Measurements from ENCODE around the gene SLC6A17. TPM values are rescaled to one million over a fixed set of nuclear protein-coding genes. Genes with fewer than 3 reads are reported as not detected.

SLC6A17 gene
- total and polyA plus RNA-seq, 2 experiments from 2014 or later: 0.45 to 0.76 TPM

- Histone ChIP-seq H3K9ac (no peak overlapping the region), H3K27ac (no peak overlapping the region), H3K4me1 (ENCODE audit: insufficient read depth) (no peaks in the 10 kb centered on the region), H3F3A (ENCODE audit: insufficient read depth) (no peaks in the 10 kb centered on the region), H3K9me2 (ENCODE audit: insufficient read depth) (no peaks in the 10 kb centered on the region), H3K4me2 (ENCODE audit: unreplicated experiment) (no peak overlapping the region), H2AFZ (no peak overlapping the region), H3K9me3 (ENCODE audit: low read depth) (no peaks in the 10 kb centered on the region), H3K4me3 (no peak overlapping the region), H3K79me2 (ENCODE audit: insufficient read depth) (no peaks in the 10 kb centered on the region), H4K20me1 (ENCODE audit: insufficient read depth) (no peaks in the 10 kb centered on the region), H3K36me3 (ENCODE audit: low read depth) (no peaks in the 10 kb centered on the region), H3K27me3 (replicated peaks; ENCODE audit: insufficient read depth) (no peaks in the 10 kb centered on the region)
- no peak for TF ChIP-seq EZH2 (IDR thresholded peaks at IDR 0.05; ENCODE audit: insufficient read depth, poor library complexity, severe bottlenecking)
- no peak for TF ChIP-seq EZH2phosphoT487 (IDR thresholded peaks at IDR 0.05; ENCODE audit: insufficient read depth, low read depth)
- in situ Hi-C loops (cut with MboI): no loop called here
- no peak for DNase-seq
- WGBS, 2 experiments (ENCODE audit: low coverage in 1 of 2, low lambda C conversion rate in 2 of 2, missing lambda C conversion rate in 2 of 2): 16 to 20% methylated on average over 2 of the region's 2 CpGs
Measured at GRCh38 chr1:110159168-110159567, 8.9 kb downstream of the SLC6A17 start.

- Histone ChIP-seq H3F3A (ENCODE audit: insufficient read depth) (no peaks in the 10 kb centered on the region), H3K27ac (no peak overlapping the region), H3K9me3 (ENCODE audit: low read depth) (no peaks in the 10 kb centered on the region), H3K4me2 (ENCODE audit: unreplicated experiment) (no peak overlapping the region), H3K4me1 (ENCODE audit: insufficient read depth) (no peaks in the 10 kb centered on the region), H3K9me2 (ENCODE audit: insufficient read depth) (no peaks in the 10 kb centered on the region), H3K9ac (no peak overlapping the region), H3K79me2 (ENCODE audit: insufficient read depth) (no peaks in the 10 kb centered on the region), H3K27me3 (replicated peaks; ENCODE audit: insufficient read depth) (no peaks in the 10 kb centered on the region), H3K4me3 (no peak overlapping the region), H4K20me1 (ENCODE audit: insufficient read depth) (no peaks in the 10 kb centered on the region), H2AFZ (no peak overlapping the region), H3K36me3 (ENCODE audit: low read depth) (no peaks in the 10 kb centered on the region)
- WGBS, 2 experiments (ENCODE audit: low coverage in 1 of 2, low lambda C conversion rate in 2 of 2, missing lambda C conversion rate in 2 of 2): 48 to 50% methylated on average over 10 of the region's 10 CpGs
- TF ChIP-seq EZH2 (IDR thresholded peaks at IDR 0.05; ENCODE audit: insufficient read depth, poor library complexity, severe bottlenecking) (no peak), EZH2phosphoT487 (IDR thresholded peaks at IDR 0.05; ENCODE audit: insufficient read depth, low read depth) (no peak)
- in situ Hi-C loops (cut with MboI): no loop called here
- DNase-seq: no peak
Measured at GRCh38 chr1:110160538-110161100, 10.3 kb downstream of the SLC6A17 start.

GRCh38 chr1:110161165-110161564 lies 10.9 kb downstream of the SLC6A17 start:
- TF ChIP-seq EZH2phosphoT487 (IDR thresholded peaks at IDR 0.05; ENCODE audit: insufficient read depth, low read depth) (no peak), EZH2 (IDR thresholded peaks at IDR 0.05; ENCODE audit: insufficient read depth, poor library complexity, severe bottlenecking) (no peak)
- no peaks in the 10 kb centered on the region for H3F3A ChIP-seq (ENCODE audit: insufficient read depth)
- no peaks in the 10 kb centered on the region for H3K27me3 ChIP-seq (replicated peaks; ENCODE audit: insufficient read depth)
- no peaks in the 10 kb centered on the region for H3K9me2 ChIP-seq (ENCODE audit: insufficient read depth)
- no peaks in the 10 kb centered on the region for H3K9me3 ChIP-seq (ENCODE audit: low read depth)
- H3K4me1 ChIP-seq (ENCODE audit: insufficient read depth): no peaks in the 10 kb centered on the region
- no peak overlapping the region for H3K9ac ChIP-seq
- no peak overlapping the region for H2AFZ ChIP-seq
- DNase-seq: no peak
- no peak overlapping the region for H3K27ac ChIP-seq
- H4K20me1 ChIP-seq (ENCODE audit: insufficient read depth): no peaks in the 10 kb centered on the region
- no peaks in the 10 kb centered on the region for H3K79me2 ChIP-seq (ENCODE audit: insufficient read depth)
- H3K36me3 ChIP-seq (ENCODE audit: low read depth): no peaks in the 10 kb centered on the region
- H3K4me3 ChIP-seq: no peak overlapping the region
- in situ Hi-C loops (cut with MboI): no loop called here
- 81 to 86% methylated on average over 3 of the region's 3 CpGs for WGBS, 2 experiments (ENCODE audit: low coverage in 1 of 2, low lambda C conversion rate in 2 of 2, missing lambda C conversion rate in 2 of 2)
- no peak overlapping the region for H3K4me2 ChIP-seq (ENCODE audit: unreplicated experiment)

- no peak overlapping the region for H3K4me3 ChIP-seq
- no peaks in the 10 kb centered on the region for H4K20me1 ChIP-seq (ENCODE audit: insufficient read depth)
- H3K36me3 ChIP-seq (ENCODE audit: low read depth): no peaks in the 10 kb centered on the region
- in situ Hi-C loops (cut with MboI): no loop called here
- H3K4me2 ChIP-seq (ENCODE audit: unreplicated experiment): no peak overlapping the region
- TF ChIP-seq EZH2phosphoT487 (IDR thresholded peaks at IDR 0.05; ENCODE audit: insufficient read depth, low read depth) (no peak), EZH2 (IDR thresholded peaks at IDR 0.05; ENCODE audit: insufficient read depth, poor library complexity, severe bottlenecking) (no peak)
- H3K79me2 ChIP-seq (ENCODE audit: insufficient read depth): no peaks in the 10 kb centered on the region
- H3K27ac ChIP-seq: no peak overlapping the region
- H3K27me3 ChIP-seq (replicated peaks; ENCODE audit: insufficient read depth): no peaks in the 10 kb centered on the region
- no peaks in the 10 kb centered on the region for H3K9me2 ChIP-seq (ENCODE audit: insufficient read depth)
- H3K9ac ChIP-seq: no peak overlapping the region
- H3K4me1 ChIP-seq (ENCODE audit: insufficient read depth): no peaks in the 10 kb centered on the region
- WGBS, 2 experiments (ENCODE audit: low coverage in 1 of 2, low lambda C conversion rate in 2 of 2, missing lambda C conversion rate in 2 of 2): 79 to 80% methylated on average over 11 of the region's 11 CpGs
- H2AFZ ChIP-seq: no peak overlapping the region
- no peaks in the 10 kb centered on the region for H3F3A ChIP-seq (ENCODE audit: insufficient read depth)
- no peak for DNase-seq
- H3K9me3 ChIP-seq (ENCODE audit: low read depth): no peaks in the 10 kb centered on the region
Measured at GRCh38 chr1:110161849-110162248, 11.6 kb downstream of the SLC6A17 start.

- Histone ChIP-seq H4K20me1 (ENCODE audit: insufficient read depth) (no peaks in the 10 kb centered on the region), H3K27ac (no peak overlapping the region), H3F3A (ENCODE audit: insufficient read depth) (0 out of 2 replicates have a peak, but pooled peaks cover 1% of the 10 kb centered on the region), H3K4me1 (ENCODE audit: insufficient read depth) (no peaks in the 10 kb centered on the region), H3K9ac (no peak overlapping the region), H3K79me2 (ENCODE audit: insufficient read depth) (no peaks in the 10 kb centered on the region), H3K27me3 (replicated peaks; ENCODE audit: insufficient read depth) (no peaks in the 10 kb centered on the region), H3K9me3 (ENCODE audit: low read depth) (no peaks in the 10 kb centered on the region), H3K36me3 (ENCODE audit: low read depth) (no peaks in the 10 kb centered on the region), H2AFZ (no peak overlapping the region), H3K4me2 (ENCODE audit: unreplicated experiment) (no peak overlapping the region), H3K4me3 (no peak overlapping the region), H3K9me2 (ENCODE audit: insufficient read depth) (no peaks in the 10 kb centered on the region)
- in situ Hi-C loops (cut with MboI): no loop called here
- no peak for DNase-seq
- no peak for TF ChIP-seq EZH2phosphoT487 (IDR thresholded peaks at IDR 0.05; ENCODE audit: insufficient read depth, low read depth)
- no peak for TF ChIP-seq EZH2 (IDR thresholded peaks at IDR 0.05; ENCODE audit: insufficient read depth, poor library complexity, severe bottlenecking)
- 65 to 73% methylated on average over 7 of the region's 7 CpGs for WGBS, 2 experiments (ENCODE audit: low coverage in 1 of 2, low lambda C conversion rate in 2 of 2, missing lambda C conversion rate in 2 of 2)
Measured at GRCh38 chr1:110163591-110163990, 13.3 kb downstream of the SLC6A17 start.
